PC-3 (cell line): Measurements from ENCODE around the gene RAP1B. TPM values are rescaled to one million over a fixed set of nuclear protein-coding genes. Genes with fewer than 3 reads are reported as not detected.

Experiments used
- ATAC-seq: fragments of 200-7000 bp; cut with Tn5 transposase; 2 replicates; pipeline ENCODE4 v1.9.1; 2020; ENCODE audit warnings: mild to moderate bottlenecking, moderate library complexity
- BruUV-seq: library from RNA; stranded (reverse); fragments of 400-500 nt; replicated peaks from 2 replicates; lab custom pipeline; 2021; lab: Mats Ljungman, UMichigan
- CTCF ChIA-PET: fragments of 300-600 bp; sonication (Branson Sonifier 250); formaldehyde crosslinking; loops from one replicate; lab custom pipeline; 2022; ENCODE audit warnings: antibody characterized with exemption; lab: Charles Lee
- POLR2A ChIA-PET: fragments of 300-600 bp; sonication (Branson Sonifier 250); formaldehyde crosslinking; loops from one replicate; lab custom pipeline; 2022; ENCODE audit warnings: antibody characterized with exemption; ENCODE audit not compliant: unreplicated experiment; lab: Charles Lee
- DNase-seq: peaks from one replicate; pipeline ENCODE4 v3.0.0-alpha.2; 2015
- H2AFZ ChIP-seq: fragments of 300-600 bp; sonication (generic); 2 replicates; pipeline ENCODE4 v1.6.0; 2016; ENCODE audit warnings: antibody characterized with exemption, low read length
- H3F3A ChIP-seq: fragments of 300-600 bp; sonication (generic); one replicate; pipeline ENCODE4 v1.6.0; 2017; ENCODE audit warnings: antibody characterized with exemption, low read length, control low read depth, mild to moderate bottlenecking; ENCODE audit not compliant: unreplicated experiment
- H3K27ac ChIP-seq: fragments of 300-600 bp; sonication (generic); 2 replicates; pipeline ENCODE4 v1.5.1; 2016; ENCODE audit warnings: mild to moderate bottlenecking, low read length
- H3K27me3 ChIP-seq: fragments of 300-600 bp; sonication (generic); 2 replicates; pipeline ENCODE4 v1.6.1; 2016; ENCODE audit warnings: low read length, mixed read lengths
- H3K36me3 ChIP-seq: fragments of 300-600 bp; sonication (generic); 2 replicates; pipeline ENCODE4 v1.6.1; 2016; ENCODE audit warnings: low read depth, mixed run types, low read length, mixed read lengths
- H3K4me1 ChIP-seq: fragments of 300-600 bp; sonication (generic); 2 replicates; pipeline ENCODE4 v1.5.1; 2016; ENCODE audit warnings: low read length; ENCODE audit not compliant: insufficient read depth
- H3K4me2 ChIP-seq: fragments of 300-600 bp; sonication (generic); 2 replicates; pipeline ENCODE4 v1.6.0; 2016; ENCODE audit warnings: low read length
- H3K4me3 ChIP-seq: fragments of 300-600 bp; sonication (generic); 2 replicates; pipeline ENCODE4 v1.5.1; 2016; ENCODE audit warnings: mild to moderate bottlenecking, low read length, mixed read lengths
- H3K79me2 ChIP-seq: fragments of 300-600 bp; sonication (generic); 2 replicates; pipeline ENCODE4 v1.6.1; 2017; ENCODE audit warnings: low read length, mixed read lengths
- H3K9ac ChIP-seq: fragments of 300-600 bp; sonication (generic); 2 replicates; pipeline ENCODE4 v1.6.0; 2016; ENCODE audit warnings: mild to moderate bottlenecking, low read length
- H3K9me2 ChIP-seq: fragments of 300-600 bp; sonication (generic); replicated peaks from 2 replicates; pipeline ENCODE4 v1.6.1; 2016; ENCODE audit warnings: mixed run types, low read length, mixed read lengths
- H3K9me3 ChIP-seq: fragments of 300-600 bp; sonication (generic); 2 replicates; pipeline ENCODE4 v1.6.1; 2016; ENCODE audit warnings: low read length, mixed read lengths
- H4K20me1 ChIP-seq: fragments of 300-600 bp; sonication (generic); 2 replicates; pipeline ENCODE4 v1.6.1; 2016; ENCODE audit warnings: low read length, mixed read lengths
- CTCF ChIP-seq: fragments of 300-600 bp; sonication (generic); conservative IDR thresholded peaks from 2 replicates; pipeline ENCODE4 v1.5.1; 2017; ENCODE audit warnings: antibody characterized with exemption, low read depth, mild to moderate bottlenecking, low read length
- EZH2 ChIP-seq: fragments of 300-600 bp; sonication (generic); IDR thresholded peaks from one replicate; pipeline ENCODE4 v1.6.1; 2017; ENCODE audit warnings: antibody characterized with exemption, mild to moderate bottlenecking, low read length; ENCODE audit not compliant: unreplicated experiment
- EZH2phosphoT487 ChIP-seq: fragments of 300-600 bp; sonication (generic); IDR thresholded peaks from 2 replicates; pipeline ENCODE4 v1.6.1; 2018; ENCODE audit warnings: mild to moderate bottlenecking, antibody characterized with exemption, low read length, borderline replicate concordance
- intact Hi-C: fragments of 100-400 bp; cut with micrococcal nuclease; formaldehyde crosslinking; loops from 2 replicates; pipeline ENCODE4 v1.9.0; 2023
- total RNA-seq: library from RNA; depleted of rRNA; stranded (reverse); fragments of >200 nt; gene quantifications from 2 replicates; pipeline ENCODE4 v1.2.3, GENCODE V29; 2014

The RAP1B gene
- total RNA-seq, 1 experiment from 2014 or later: 98.0 TPM

DNA sequence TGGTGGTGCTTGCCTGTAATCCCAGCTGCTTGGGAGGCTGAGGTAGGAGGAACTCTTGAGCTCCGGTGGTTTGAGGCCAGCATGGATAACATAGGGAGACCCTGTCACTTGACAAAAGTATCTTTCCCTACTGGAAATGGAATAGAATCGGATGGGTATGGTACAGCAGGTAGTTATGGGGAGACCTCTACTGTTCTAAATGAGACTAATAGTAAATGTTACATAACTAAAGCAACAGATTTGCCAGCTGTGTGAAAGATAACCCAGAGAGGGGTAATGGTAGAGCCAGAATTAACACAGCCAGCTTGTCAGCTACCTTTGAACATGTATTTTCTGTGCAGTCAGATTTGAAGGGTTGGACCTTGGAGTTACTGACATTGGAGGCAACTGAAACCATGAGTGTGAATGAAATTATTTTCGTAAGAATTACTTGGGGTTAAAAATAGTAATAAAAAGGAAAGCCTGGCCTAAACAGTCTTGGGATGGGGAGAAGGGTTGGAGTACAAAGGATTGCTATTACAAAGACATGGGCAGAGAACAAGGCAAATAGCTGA lies 54.4 kb downstream of the RAP1B start:
- Histone ChIP-seq H3K9me2 (no peaks in the 10 kb centered on the region), H4K20me1 (no peaks in the 10 kb centered on the region), H3K9me3 (no peaks in the 10 kb centered on the region), H2AFZ (no peak overlapping the region), H3K9ac (no peak overlapping the region), H3K4me2 (no peak overlapping the region), H3K27me3 (no peaks in the 10 kb centered on the region), H3K79me2 (no peaks in the 10 kb centered on the region), H3K4me1 (no peaks in the 10 kb centered on the region), H3F3A (no peaks in the 10 kb centered on the region), H3K36me3 (peaks cover 14% of the 10 kb centered on the region), H3K4me3 (no peak overlapping the region), H3K27ac (no peak overlapping the region)
- DNase-seq (no peak), ATAC-seq (peak; percentile 24; the same call in 1 of the 2 replicates)
- no TSS peak for BruUV-seq
- intact Hi-C loops: loop anchor here (5.0 kb wide), 1 partner anchor 308 kb away; no protein-coding TSS in a partner anchor
- POLR2A ChIA-PET: no interaction called here
- CTCF ChIA-PET: no interaction called here
- TF ChIP-seq EZH2: no peak
- TF ChIP-seq CTCF: peak; percentile 22; the same call in 1 of the 2 replicates

DNA sequence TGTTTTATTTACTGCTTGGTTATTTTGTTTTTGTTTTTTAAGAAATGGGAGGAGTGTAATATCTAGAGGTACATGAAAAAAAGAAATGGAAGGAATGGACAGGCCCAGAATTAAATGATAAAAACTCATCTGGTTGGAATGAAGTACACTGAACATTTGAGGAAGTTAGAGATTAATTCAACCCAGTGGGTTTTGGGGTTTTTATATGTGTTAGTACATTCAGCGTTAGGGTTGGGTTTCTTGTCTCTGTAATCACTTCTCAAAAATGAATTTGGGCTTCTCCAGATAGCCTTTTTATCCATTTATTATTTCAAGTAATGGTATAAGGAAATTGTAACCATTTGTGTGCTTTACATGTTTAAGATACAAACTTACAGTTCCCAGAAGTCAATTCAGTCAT lies 56.6 kb downstream of the RAP1B start:
- ATAC-seq (no peak), DNase-seq (no peak)
- POLR2A ChIA-PET: no interaction called here
- Histone ChIP-seq H3K27ac (no peak overlapping the region), H4K20me1 (no peaks in the 10 kb centered on the region), H3K9me2 (no peaks in the 10 kb centered on the region), H3K9ac (no peak overlapping the region), H3K4me1 (no peaks in the 10 kb centered on the region), H2AFZ (no peak overlapping the region), H3K4me3 (no peak overlapping the region), H3F3A (no peaks in the 10 kb centered on the region), H3K79me2 (no peaks in the 10 kb centered on the region), H3K4me2 (no peak overlapping the region), H3K27me3 (no peaks in the 10 kb centered on the region), H3K9me3 (no peaks in the 10 kb centered on the region), H3K36me3 (peaks cover 6% of the 10 kb centered on the region; the same call in 1 of the 2 replicates)
- CTCF ChIA-PET: no interaction called here
- intact Hi-C loops: loop anchor here (5.0 kb wide), 1 partner anchor 310 kb away; no protein-coding TSS in a partner anchor
- no TSS peak for BruUV-seq
- TF ChIP-seq EZH2phosphoT487 (no peak), EZH2 (no peak), CTCF (no peak)

DNA sequence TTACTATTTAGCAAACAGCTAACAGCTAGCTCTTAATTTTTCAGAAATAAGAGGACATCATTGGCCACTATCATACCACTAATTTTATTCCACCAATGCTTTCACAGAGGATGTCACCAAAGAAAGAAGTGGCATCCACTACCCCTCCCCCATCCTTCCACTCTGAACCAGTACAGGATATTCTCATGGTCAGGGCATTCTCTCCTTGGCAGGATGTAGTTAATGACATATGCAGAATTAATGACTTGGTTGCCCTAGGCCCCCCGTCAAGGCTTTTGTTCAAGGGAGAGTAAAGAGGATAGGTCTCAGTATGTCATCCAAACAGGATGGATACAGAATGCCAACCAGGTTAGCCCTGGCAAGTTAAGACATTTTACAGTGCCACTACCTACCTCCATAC lies 57.2 kb downstream of the RAP1B start:
- Histone ChIP-seq H3K27ac (no peak overlapping the region), H4K20me1 (no peaks in the 10 kb centered on the region), H3K9ac (no peak overlapping the region), H2AFZ (no peak overlapping the region), H3F3A (no peaks in the 10 kb centered on the region), H3K36me3 (peaks cover 6% of the 10 kb centered on the region; the same call in 1 of the 2 replicates), H3K4me1 (no peaks in the 10 kb centered on the region), H3K4me3 (no peak overlapping the region), H3K9me3 (no peaks in the 10 kb centered on the region), H3K9me2 (no peaks in the 10 kb centered on the region), H3K79me2 (no peaks in the 10 kb centered on the region), H3K27me3 (no peaks in the 10 kb centered on the region), H3K4me2 (no peak overlapping the region)
- ChIA-PET POLR2A (no interaction called here), CTCF (no interaction called here)
- no peak for ATAC-seq
- TF ChIP-seq EZH2phosphoT487 (no peak), EZH2 (no peak), CTCF (no peak)
- no TSS peak for BruUV-seq
- DNase-seq: no peak
- intact Hi-C loops: loop anchor here (5.0 kb wide), 1 partner anchor 311 kb away; no protein-coding TSS in a partner anchor
